ENCODE results near the gene DGKB. TPM values are rescaled to one million over a fixed set of nuclear protein-coding genes. Genes with fewer than 3 reads are reported as not detected.

DGKB gene
- total and polyA plus RNA-seq, 2 of the 8 experiments (the other 6 are each of a cell fraction or from before 2014, with no cell fraction given), result 1.9 to 2.6 TPM

- no peak for TF ChIP-seq RBBP5 (IDR thresholded peaks at IDR 0.05; ENCODE audit: borderline replicate concordance, low read depth, low read length)
- no peak for TF ChIP-seq YY1 (IDR thresholded peaks at IDR 0.05; ENCODE audit: low read depth, low read length)
Observed at GRCh38 chr7:14950013-14950412, 47.5 kb upstream of the DGKB start (continued).

Measured in H1 (cell line).